COLO829 (cell line): Measurements from ENCODE around the gene FMN2.
A peak's percentile ranks its signal among the peaks of the same experiment; 100 is the strongest.

Source experiments
- DNase-seq: peaks from one replicate; pipeline ENCODE4 v3.0.0; 2012; ENCODE audit warnings: low spot score

Gene FMN2

GRCh38 chr1:240098534-240098933 lies 6.9 kb downstream of the FMN2 start:
- DNase-seq = no peak

- no peak for DNase-seq
Observed at GRCh38 chr1:240099329-240099728, 7.6 kb downstream of the FMN2 start.

- DNase-seq = no peak
Observed at GRCh38 chr1:240099748-240100147, 8.1 kb downstream of the FMN2 start.

GRCh38 chr1:240100371-240100934 lies 8.8 kb downstream of the FMN2 start:
- DNase-seq = no peak

GRCh38 chr1:240101306-240101705 lies 9.6 kb downstream of the FMN2 start:
- DNase-seq = no peak

- DNase-seq = no peak
Observed at GRCh38 chr1:240101737-240102136, 10.1 kb downstream of the FMN2 start.

- no peak for DNase-seq
Observed at GRCh38 chr1:240104672-240105071, 13.0 kb downstream of the FMN2 start.

GRCh38 chr1:240107058-240107684 lies 15.5 kb downstream of the FMN2 start:
- DNase-seq = peak; percentile 35

GRCh38 chr1:240109130-240109529 lies 17.4 kb downstream of the FMN2 start:
- no peak for DNase-seq

- DNase-seq = no peak
Observed at GRCh38 chr1:240109920-240110636, 18.4 kb downstream of the FMN2 start.

GRCh38 chr1:240111558-240111957 lies 19.9 kb downstream of the FMN2 start:
- DNase-seq = no peak

GRCh38 chr1:240114222-240114621 lies 22.5 kb downstream of the FMN2 start:
- no peak for DNase-seq

GRCh38 chr1:240115831-240116230 lies 24.1 kb downstream of the FMN2 start:
- no peak for DNase-seq

- DNase-seq = no peak
Observed at GRCh38 chr1:240116831-240117769, 25.4 kb downstream of the FMN2 start.

GRCh38 chr1:240117930-240118329 lies 26.2 kb downstream of the FMN2 start:
- no peak for DNase-seq

- DNase-seq = no peak
Observed at GRCh38 chr1:240122639-240123613, 31.2 kb downstream of the FMN2 start.

GRCh38 chr1:240126821-240127220 lies 35.1 kb downstream of the FMN2 start:
- DNase-seq = no peak

- DNase-seq = no peak
Observed at GRCh38 chr1:240128366-240128765, 36.7 kb downstream of the FMN2 start.

- DNase-seq = no peak
Observed at GRCh38 chr1:240134113-240134512, 42.4 kb downstream of the FMN2 start.

GRCh38 chr1:240134596-240134995 lies 42.9 kb downstream of the FMN2 start:
- DNase-seq = no peak

- DNase-seq = no peak
Observed at GRCh38 chr1:240136402-240136801, 44.7 kb downstream of the FMN2 start.
